SKM-1 treated with dmso at 0.1 percent for 144 hours (cell line): ENCODE data around the gene CATSPER3.

Source experiments
- DNase-seq: peaks from one replicate; lab custom pipeline; 2025; ENCODE audit not compliant: unreplicated experiment; lab: John Stamatoyannopoulos, UW

The CATSPER3 gene

GRCh38 chr5:135059000-135059923 lies 91.6 kb downstream of the CATSPER3 start:
- DNase-seq = no peak

GRCh38 chr5:135060021-135060420 lies 92.3 kb downstream of the CATSPER3 start:
- no peak for DNase-seq

DNA sequence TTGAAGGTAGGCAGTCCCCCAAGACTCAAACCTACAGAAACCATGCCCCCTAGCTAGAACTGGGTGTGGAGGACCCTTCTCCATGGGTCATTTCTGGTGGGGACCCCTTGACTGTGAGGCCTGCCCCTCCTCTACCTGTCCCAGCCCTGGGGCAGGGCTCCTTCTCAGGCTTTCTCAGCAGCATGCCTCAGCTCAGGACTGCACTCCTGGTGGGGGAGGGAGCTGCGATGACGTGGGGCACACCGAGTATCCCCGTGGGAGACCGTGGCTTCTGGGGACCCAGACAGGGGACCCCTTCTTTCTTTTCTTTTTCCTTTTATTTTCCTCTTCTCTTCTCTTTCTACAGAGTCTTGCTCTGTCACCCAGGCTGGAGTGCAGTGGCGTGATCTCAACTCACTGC lies 93.3 kb downstream of the CATSPER3 start:
- DNase-seq = no peak
